AG08395 (cell line): ENCODE results near the gene WFS1.

ENCODE experiments used
- DNase-seq: peaks from one replicate; pipeline ENCODE4 v3.0.0; 2012; ENCODE audit warnings: mixed read lengths, low spot score

The WFS1 gene, protein sequence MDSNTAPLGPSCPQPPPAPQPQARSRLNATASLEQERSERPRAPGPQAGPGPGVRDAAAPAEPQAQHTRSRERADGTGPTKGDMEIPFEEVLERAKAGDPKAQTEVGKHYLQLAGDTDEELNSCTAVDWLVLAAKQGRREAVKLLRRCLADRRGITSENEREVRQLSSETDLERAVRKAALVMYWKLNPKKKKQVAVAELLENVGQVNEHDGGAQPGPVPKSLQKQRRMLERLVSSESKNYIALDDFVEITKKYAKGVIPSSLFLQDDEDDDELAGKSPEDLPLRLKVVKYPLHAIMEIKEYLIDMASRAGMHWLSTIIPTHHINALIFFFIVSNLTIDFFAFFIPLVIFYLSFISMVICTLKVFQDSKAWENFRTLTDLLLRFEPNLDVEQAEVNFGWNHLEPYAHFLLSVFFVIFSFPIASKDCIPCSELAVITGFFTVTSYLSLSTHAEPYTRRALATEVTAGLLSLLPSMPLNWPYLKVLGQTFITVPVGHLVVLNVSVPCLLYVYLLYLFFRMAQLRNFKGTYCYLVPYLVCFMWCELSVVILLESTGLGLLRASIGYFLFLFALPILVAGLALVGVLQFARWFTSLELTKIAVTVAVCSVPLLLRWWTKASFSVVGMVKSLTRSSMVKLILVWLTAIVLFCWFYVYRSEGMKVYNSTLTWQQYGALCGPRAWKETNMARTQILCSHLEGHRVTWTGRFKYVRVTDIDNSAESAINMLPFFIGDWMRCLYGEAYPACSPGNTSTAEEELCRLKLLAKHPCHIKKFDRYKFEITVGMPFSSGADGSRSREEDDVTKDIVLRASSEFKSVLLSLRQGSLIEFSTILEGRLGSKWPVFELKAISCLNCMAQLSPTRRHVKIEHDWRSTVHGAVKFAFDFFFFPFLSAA

DNA sequence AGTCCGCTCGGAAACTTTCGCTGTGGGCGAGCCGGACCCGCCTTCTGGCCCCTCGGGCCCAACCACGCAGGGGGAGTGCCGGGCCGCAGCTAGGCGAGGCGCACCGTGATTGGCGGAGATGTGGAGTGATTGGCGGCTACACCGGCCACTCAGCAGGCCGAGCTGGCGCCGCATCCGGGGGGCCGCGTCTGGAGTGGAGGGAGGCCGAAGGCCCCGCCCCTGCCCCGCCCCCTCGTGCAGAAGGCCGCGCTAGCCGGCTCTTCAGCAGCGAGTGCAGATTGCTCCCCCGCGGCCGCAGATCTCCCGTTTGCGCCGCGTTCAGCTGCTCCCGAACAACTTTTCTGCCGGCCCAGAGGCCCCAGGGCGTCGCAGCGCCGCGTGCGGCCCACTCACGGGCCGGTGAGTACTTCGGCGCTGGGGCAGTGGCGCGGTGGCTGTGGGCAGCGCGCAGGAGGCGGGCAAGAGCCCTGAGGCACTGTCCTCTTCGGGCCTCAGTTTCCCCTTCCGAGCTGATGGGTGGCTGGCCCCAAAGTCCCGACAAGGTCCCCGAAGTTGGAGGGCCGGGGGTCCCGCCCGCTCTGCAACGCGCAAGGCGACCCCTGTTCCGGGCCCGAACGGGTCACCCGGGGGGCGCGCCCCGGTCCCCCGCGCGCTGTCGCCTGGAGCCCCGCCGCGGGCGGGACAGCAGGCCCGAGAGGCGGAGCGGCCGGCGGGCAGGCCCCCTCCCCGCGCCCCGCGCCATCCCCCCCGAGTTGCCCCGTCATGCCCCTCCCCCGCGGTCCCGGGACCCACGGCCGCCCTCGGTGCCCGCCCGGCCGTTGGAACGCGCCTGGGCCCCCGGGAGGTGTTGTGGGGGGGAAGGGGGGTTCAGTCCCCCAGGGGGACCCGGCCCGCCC, at the start of gene WFS1:
TSS of gene WFS1 (plus strand) at position 235 of the 896 bp plus-strand sequence. CDS start 7,606 bp downstream, outside the sequence.
- DNase-seq: peak; percentile 100

DNA sequence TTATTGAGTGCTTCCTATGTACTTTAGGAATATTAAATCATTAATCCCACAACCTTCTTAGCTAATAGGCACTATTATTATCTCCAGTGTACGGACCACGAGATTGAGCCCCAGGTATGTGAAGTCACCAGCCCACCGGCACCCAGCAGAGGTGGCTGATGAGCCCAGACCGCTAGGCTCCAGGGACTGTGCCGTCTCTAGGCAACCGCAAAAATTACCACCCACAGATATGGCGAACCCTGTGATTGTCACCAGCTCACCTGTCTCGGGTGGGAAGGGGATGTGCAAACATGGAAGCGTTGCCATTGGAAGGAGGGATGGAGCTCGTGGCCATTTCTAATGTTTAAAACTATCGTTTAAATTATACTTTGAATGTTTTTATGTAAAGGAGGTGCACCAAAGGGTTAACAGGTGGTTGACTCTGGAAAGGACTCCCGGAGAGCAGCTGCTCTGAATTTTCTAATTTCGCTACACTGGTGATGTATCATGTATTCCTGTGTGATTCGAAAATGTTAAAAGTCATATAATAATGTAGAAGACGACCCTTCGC, 48.3 kb upstream of the WFS1 start:
- no peak for DNase-seq

DNA sequence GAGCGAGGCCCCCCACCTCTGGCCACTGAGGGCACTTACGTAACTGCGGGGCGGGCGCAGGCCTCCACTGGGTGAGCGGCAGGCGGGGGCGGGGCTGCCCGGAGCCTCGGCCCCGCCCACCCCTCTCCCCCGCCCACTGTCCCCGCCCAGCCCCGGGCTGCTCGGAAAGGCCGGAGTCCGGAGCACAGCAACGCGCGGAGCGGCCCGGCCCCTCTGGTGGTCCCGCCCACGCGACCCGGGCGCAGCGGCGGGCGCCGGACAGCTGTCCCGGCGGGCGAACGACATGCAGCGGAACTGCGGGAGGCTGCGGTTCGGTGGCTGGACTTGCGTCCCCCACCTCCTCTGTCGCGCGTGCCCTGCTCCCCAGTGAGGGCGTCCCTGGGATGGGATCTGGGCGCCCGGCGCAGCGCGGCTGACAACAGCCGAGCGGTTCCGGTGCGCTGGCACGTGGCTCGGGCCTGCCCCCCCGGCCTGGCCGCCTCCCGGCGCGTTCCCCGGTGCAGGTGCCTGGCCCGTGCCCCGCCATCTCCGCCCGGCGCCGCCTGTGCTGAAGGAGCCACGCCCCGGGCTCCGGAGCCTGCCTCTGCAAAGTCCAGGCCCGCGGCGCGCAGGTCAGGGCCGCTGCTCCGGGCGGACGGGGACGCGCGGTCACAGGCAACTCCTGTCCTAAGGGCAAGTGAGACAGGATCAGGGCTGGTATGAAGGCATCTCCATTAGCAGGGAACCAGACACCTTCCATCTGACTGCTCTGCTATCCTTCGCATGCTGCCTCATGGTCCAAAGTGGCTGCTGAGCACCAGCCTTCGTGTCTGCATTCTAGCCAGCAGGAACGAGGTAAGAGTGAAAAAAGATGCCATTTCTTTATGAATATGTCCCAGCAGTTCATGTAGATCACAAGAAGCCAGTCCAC, 47.5 kb upstream of the WFS1 start:
- no peak for DNase-seq

DNA sequence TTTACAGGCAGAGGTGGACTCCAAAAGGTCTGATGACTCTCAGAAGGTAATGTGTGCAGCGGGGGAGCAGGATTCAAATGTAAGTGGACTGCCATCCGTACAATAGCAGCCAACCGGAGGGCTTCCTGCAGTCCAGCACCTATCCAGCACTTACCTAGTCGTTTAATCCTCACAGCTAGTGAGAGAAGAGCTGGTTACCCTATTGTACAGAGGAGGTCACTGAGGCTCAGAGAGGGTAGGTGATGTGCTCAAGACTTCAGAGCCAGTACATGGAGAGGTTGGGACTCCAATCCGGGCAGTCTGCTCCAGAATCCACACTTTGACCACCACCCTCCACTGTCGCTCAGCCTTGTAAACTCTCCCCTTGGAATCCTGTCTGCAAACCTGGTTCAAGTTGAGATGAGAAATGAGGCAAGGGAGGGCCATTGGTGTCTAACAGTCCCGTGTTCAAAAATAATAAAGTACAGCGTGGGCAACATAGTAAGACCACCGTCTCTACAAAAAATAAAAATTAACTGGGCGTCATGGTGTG, 46.8 kb upstream of the WFS1 start:
- DNase-seq: no peak

DNA sequence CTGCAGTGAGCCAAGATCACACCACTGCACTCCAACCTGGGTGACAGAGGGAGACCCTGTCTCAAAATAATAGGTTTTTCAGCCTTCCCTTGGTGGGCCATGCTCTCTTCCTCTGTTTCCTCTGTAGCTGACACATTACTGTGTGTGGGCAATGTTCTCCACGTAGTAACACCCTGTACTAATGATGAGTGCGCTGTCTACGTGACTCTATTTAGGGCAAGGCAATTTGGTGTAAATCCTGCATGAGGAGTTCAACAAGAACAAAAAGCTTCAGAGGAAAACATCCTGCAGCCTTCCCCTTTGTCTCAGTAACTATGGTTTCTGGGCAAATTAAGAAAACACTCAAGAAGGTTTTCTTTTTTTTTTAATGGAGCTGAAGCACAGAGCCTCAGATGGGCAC, 44.9 kb upstream of the WFS1 start:
- DNase-seq: no peak

DNA sequence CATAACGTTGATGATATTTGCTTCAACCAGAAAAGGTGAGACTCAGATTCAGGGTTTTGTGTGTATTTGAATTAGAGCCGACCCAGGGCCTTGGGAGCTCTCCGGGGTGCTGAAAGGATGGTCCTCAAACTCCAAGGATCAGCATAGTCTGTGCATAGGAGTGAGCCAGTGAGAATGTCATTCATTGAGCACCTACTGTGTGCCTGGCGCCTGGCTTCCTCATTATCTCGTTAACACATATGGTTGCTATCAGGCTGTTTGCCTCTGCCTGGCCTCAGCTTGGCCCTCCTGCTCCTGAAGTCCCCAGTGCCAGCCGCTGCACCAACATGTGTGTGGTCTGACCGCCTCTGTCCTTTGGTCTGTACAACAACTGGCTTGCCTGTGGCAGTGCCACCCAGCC, 44.2 kb upstream of the WFS1 start:
- peak; percentile 19 for DNase-seq

DNA sequence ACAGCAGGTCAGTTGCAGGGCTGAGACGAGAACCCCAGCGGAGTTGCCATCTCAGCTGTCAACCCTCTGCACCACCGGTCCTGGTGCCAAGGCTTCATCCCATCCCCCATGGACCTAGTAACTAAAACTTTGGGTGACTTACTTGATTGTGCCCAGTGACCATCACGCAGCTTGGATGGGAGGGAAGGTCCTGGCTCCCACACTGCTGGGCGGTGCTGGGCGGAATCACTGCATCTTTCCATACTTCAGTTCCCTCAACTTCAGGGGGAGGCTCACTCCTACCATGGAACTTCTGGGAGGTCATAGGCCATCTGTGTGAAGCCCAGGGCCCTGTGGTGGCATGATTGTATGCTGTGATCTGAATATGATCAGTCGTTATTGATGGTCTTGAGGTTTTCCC, 43.1 kb upstream of the WFS1 start:
- no peak for DNase-seq

DNA sequence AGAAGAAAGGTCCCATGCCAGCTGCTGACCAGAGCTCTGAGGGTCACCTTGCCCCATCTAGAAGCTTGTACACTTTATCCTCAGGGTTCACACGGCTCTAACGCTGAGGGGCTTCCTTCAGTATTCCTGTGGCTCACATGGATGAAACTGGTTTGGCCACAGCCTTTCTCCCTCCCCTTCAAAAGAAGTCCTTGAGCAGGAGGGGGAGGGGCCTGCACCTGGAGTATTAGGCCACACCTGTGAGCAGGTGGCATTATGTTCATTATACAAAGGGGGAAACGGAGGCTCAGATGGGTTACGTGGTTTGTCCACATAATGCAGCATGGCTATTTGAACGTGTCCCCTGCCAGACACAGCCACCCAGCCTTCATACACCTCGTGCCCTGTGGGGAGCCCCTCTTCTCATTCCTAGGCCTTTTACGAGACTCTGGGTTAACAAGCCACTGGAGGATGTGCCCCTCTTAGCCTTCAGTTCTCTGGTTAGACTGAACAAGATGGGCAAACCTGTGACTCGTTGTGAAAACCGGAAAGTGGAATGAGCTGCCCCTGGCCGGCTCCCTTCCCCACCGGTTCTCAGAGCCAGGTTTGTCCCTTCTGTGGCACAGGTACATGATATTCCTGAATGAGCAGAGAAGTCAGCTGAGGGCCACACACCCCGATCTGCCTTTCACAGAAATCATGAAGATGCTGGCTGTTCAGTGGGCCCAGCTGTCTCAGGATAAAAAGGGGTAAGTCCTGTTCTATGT, 42.1 kb upstream of the WFS1 start:
- DNase-seq: no peak

DNA sequence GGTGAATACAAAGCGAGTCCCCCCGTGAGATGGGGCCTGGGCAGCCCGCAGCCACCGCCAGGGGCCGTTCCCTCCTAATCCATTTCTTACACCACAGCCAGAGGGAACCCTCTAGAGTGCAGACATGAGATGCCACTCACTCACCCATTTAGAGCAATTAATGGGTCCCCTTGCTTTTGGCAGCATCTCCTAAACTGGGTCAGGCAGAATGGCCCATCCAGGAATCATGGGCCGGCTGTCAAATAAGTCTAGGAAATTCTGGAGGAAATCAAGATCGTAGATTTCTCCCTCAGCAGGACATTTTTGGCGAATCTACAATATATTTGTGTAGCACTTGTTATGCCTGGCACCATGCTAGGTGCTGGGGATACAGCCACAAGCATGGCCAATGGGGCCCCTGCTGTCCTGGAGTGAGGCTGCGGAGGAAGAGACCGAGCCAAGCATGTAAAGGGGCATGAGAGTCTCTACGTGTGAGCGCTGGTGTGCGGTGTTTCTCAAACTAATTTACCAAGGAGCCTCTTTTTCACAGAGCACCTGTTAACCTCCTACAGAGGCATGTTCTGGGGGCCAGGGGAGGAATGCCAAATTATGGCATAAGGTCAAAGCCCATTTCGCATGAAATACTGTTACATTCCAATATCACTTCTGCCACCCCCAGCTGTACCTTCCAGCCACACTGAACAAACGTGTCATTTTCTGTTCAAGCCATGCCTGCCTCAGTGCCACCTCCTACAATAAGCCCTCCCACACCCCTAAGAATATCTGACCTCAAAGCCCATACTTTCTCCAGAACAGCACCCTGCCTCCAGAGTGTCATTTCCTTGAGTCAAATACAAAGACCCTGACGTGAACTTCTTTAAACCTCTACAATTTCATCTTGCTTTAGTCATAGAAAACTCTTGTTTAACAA, 41.2 kb upstream of the WFS1 start:
- DNase-seq: no peak

DNA sequence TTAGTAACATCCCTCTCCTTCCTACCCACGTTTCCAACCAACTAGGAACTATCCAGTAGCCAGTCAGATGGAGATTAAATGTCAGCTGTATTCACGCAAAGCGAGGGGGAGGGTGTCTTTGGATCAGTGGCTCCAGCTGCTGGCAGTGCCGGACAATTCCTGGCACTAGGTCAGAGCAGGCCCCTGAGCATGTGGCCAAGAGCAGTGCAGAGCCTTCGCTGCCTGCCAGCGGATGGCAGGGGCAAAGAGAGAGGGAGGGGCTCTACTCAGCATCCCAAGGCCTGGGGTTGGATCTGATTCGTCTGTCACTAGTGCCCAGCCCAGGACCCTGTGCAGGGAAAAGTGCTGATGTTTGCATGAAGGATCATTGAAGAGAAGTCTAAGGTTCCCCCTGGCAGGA, 40.6 kb upstream of the WFS1 start:
- DNase-seq: no peak

DNA sequence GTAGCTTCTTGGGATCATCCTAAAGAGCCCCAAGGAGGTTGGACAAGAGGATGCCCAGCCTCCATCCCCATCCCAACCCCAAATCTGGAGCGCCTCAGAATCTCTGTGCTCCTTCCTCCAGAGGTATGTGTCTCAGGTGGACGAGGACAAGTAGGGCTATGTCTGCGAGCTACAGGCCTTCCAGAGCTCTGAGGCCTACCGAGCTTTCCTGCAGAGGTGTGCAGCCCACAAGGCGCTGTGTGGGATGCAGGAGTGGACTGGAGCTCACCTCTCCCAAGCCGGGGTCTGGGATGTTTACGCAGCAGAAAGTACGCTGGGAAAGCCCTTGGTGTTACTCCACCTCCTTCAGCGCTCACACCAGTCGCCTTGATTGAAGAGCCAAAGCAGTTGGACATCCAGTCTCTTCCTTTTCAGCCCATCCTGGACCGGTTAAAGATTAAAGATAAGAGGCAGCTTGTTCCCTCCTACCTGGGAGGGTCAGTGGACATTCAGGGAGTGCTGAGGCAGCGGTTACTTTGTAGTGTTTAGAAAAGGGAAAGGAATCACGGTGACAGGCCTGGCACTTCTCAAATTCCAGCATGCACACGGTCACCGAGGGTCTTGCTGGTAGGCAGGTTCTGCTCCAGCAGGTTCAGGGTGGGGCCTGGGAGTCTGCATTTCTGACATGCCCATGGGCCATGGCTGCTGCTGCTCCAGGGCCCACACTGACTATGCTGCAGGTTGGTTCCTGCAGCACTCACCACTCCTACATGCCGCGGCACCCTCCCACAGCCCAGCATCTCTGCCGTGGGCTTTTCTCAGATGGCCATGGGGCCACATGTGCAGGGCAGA, 39.8 kb upstream of the WFS1 start:
- no peak for DNase-seq

DNA sequence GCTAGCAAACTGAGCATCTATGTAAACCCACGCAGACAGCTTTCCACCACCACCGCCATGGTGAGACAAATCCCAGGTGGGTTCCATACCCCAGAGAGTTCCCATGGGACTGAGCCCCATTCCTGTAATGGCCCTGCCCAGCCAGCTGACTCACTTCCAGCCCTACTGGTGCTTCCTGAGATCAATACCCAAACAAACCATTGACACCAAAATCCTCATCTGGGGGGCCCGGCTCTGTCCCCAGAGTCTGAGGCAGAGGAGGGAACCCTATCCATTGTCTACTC, 39.2 kb upstream of the WFS1 start:
- DNase-seq: no peak

DNA sequence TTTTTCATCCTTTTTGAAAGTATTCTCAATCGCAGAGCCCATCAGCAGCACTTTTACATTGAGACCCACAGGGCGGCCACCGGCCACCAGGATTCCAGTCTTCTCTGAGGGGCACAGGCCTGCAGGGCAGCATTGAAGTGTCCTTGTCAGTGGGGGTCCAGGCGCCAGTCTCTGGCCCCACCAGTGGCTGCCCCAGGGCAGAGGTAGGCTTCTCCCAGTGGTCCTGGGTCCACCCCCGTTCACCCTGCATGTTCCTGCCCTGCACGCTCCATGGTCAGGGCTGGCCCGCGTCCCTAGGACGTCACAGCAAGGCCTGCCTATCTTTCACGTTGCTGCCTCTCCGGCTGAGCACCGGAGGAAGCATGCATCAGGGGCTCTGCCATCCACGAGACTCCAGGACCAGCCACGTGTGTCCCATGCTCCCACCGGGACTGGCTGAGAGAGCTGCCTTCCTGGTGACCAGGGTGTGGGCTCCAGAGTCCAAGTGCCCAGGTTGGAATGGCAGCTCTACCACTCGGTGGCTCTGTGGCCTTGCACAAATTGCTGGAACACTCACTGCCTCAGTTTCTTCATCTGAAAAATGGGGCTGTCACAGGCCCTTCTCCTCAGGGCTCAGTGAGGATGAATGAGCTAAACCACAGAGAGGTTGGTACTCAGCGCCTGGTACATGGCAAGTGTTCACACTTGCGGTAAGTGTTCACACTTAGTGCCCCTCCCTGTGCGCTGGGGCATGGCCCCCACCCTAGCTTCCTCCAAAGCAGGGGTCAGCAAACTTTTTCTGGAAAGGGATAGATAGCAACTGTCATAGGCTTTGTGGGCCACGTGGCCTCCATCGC, 38.6 kb upstream of the WFS1 start:
- DNase-seq: no peak

DNA sequence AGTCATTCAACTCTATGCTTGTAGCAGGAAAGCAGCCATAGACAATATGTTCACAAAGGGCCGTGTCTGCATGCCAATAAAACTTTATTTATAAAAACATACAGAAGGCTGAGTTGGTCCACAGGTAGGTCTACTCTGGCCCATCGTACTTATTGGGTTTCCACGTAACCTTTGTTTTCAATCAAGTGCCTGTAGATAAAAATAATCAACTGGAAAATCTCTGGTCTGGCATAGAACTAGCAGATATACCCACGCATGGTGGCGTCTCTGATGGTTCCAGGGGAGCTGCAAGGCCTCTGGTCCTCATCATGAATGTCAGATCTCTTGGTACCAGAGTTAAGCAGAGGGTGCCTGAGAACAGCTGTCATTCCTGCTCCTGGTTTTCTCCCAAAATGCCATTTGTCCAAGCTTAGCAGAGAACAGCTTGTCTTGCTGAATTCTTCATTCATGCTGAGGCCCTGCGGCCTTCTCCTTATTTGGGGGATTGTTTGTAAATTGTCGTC, 37.9 kb upstream of the WFS1 start:
- no peak for DNase-seq

DNA sequence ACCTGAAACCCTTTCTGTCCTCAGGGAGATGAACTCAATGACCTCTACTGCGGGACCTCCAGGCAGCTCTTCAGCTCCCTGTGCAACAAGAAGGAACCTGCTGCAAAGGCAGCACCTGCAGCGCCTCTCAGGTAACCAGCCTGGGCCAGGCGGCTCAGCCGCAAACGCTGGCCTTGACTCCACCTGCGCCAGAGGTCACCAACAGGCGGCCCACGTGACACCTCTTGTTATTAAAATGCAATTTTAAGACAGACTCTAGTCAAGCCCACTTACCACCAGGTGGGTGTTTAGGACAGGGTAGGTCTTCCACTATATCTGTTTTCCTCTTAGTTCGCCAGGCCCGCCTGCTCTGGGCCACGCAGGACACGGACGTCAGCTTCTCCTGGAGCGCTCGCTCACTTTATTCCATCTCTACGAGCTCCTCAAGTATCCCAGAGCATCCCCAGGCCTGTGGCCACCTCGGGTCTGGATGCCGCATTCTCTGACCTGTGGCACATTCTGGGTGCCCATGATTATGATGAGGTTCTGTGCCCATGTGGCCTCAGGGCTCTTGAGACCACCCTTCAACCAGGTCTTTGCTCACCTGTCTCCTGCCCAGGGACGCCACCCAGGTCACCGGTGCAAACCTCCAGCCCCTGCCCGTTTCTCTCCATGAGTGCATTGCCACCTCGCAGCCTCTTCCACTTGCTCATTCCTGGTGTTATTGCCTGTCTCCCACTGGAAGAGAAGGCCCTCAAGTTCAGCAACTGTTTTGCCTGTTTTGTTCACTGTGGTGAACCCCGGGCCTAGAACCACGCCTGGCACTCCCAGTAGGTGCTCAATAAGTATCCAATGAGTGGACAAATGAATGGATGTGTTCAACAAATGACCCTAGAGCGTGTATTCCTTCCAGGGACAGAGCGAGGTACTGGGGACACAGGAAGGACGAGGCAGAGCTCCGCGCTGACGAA, 36.5 kb upstream of the WFS1 start:
- no peak for DNase-seq

DNA sequence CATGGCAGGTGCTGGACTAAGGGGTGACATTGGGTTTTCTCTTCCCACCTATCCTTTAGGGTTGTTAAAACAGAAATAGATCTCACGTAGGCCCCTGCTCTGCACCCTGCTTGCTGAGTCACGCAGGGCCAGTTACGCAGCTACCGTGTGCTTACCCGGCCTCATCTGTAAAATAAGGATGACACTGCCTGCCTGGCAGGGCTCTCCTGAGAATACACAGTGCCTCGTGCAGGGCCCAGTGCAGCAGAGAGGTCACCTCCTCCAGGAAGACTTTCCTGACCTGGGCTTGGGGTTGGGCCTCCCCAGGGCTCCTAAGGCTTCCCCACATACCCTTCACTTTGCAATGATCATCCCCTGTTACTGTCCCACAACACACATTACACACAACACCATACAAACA, 35.7 kb upstream of the WFS1 start:
- no peak for DNase-seq
